Right lobe of liver (tissue), 4 donors: Measurements from ENCODE around the gene GABRP.

ENCODE experiments used
- POLR2A ChIP-seq: fragments of 450-650 bp; IDR thresholded peaks from one replicate; pipeline ENCODE4 v1.6.1; 2017; ENCODE audit warnings: antibody characterized with exemption, mild to moderate bottlenecking
- TF ChIP-seq, protein P1 (sequence below), 4 donors: fragments of 200-600 bp in 3 of 4; fragments of 450-650 bp in 1 of 4; IDR thresholded peaks; one replicate each; pipeline versions ENCODE4 v1.5.1 to v1.8.0; 2016 to 2022; ENCODE audit warnings: antibody characterized with exemption in 4 of 4, mild to moderate bottlenecking in 2 of 4
- donor health status: DM: no; HTN: no; CAD: no.
- donor health status: DM: no; HTN: no; CAD: no.
- donor health status: DM: no; HTN: yes; CAD: no.

DNA sequence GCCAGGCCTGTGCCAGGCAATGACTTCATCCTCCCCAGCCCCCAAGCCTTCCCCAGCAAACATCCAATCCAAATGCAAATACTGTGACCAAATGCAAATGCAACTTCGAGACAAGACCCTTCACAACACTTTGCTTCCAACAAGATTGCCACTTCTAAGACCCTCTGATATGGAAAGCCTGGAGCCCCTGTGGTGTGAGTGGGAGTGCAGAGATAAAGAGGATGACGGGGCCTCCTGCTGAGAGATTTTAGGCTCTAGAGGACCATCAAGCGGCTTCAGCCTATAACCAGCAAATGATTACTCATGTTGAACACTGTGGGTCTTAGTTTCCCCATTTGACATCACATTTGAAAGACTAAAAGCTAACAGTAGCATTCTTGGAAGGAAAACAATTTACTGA lies 46.6 kb upstream of the GABRP start:
- TF ChIP-seq, protein P1, sequence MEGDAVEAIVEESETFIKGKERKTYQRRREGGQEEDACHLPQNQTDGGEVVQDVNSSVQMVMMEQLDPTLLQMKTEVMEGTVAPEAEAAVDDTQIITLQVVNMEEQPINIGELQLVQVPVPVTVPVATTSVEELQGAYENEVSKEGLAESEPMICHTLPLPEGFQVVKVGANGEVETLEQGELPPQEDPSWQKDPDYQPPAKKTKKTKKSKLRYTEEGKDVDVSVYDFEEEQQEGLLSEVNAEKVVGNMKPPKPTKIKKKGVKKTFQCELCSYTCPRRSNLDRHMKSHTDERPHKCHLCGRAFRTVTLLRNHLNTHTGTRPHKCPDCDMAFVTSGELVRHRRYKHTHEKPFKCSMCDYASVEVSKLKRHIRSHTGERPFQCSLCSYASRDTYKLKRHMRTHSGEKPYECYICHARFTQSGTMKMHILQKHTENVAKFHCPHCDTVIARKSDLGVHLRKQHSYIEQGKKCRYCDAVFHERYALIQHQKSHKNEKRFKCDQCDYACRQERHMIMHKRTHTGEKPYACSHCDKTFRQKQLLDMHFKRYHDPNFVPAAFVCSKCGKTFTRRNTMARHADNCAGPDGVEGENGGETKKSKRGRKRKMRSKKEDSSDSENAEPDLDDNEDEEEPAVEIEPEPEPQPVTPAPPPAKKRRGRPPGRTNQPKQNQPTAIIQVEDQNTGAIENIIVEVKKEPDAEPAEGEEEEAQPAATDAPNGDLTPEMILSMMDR (IDR thresholded peaks at IDR 0.05), result no peak
- no peak for TF ChIP-seq POLR2A
